ENCODE results near the gene HBB. TPM values are rescaled to one million over a fixed set of nuclear protein-coding genes. Genes with fewer than 3 reads are reported as not detected.

HBB gene
- total RNA-seq, 1 experiment from 2014 or later, result not detected

- Mint-ChIP-seq H3K9me3 (ENCODE audit: unreplicated experiment) (peaks cover 8% of the 10 kb centered on the region), H3K27ac (ENCODE audit: low read depth, unreplicated experiment) (no peak overlapping the region), H3K4me3 (ENCODE audit: unreplicated experiment) (no peak overlapping the region), H3K27me3 (ENCODE audit: insufficient read depth, unreplicated experiment) (no peaks in the 10 kb centered on the region), H3K4me1 (ENCODE audit: insufficient read depth, unreplicated experiment) (no peaks in the 10 kb centered on the region), H3K36me3 (ENCODE audit: insufficient read depth, unreplicated experiment) (no peaks in the 10 kb centered on the region)
- no peak for TF ChIP-seq CTCF (IDR thresholded peaks at IDR 0.05; ENCODE audit: unreplicated experiment)
- ChIA-PET POLR2A (no interaction called here), CTCF (no interaction called here)
- no TSS peak for BruUV-seq (replicated peaks)
- DNase-seq (ENCODE audit: unreplicated experiment), result no peak
- intact Hi-C loops (cut with micrococcal nuclease), result no loop called here
Measured at GRCh38 chr11:5192738-5193137, 34.1 kb downstream of the HBB start.

- Mint-ChIP-seq H3K36me3 (ENCODE audit: insufficient read depth, unreplicated experiment) (peaks cover 7% of the 10 kb centered on the region), H3K9me3 (ENCODE audit: unreplicated experiment) (peaks cover 4% of the 10 kb centered on the region)
- no TSS peak for BruUV-seq (replicated peaks)
Measured at GRCh38 chr11:5188201-5188600, 38.7 kb downstream of the HBB start.

GRCh38 chr11:5178046-5178837, 48.6 kb downstream of the HBB start:
- POLR2A ChIA-PET, result no interaction called here
- H3K36me3 Mint-ChIP-seq (ENCODE audit: insufficient read depth, unreplicated experiment), result no peaks in the 10 kb centered on the region

More at GRCh38 chr11:5188201-5188600, 38.7 kb downstream of the HBB start:
- Mint-ChIP-seq H3K27me3 (ENCODE audit: insufficient read depth, unreplicated experiment) (peaks cover 13% of the 10 kb centered on the region), H3K4me1 (ENCODE audit: insufficient read depth, unreplicated experiment) (no peaks in the 10 kb centered on the region), H3K27ac (ENCODE audit: low read depth, unreplicated experiment) (no peak overlapping the region), H3K4me3 (ENCODE audit: unreplicated experiment) (no peak overlapping the region)
- CTCF ChIA-PET, result interaction anchor here (0.6 kb wide), 2 partner anchors 14 to 101 kb away, joined by 4 read pairs; no protein-coding TSS in a partner anchor
- TF ChIP-seq CTCF (IDR thresholded peaks at IDR 0.05; ENCODE audit: unreplicated experiment), result no peak
- intact Hi-C loops (cut with micrococcal nuclease), result no loop called here
- DNase-seq (ENCODE audit: unreplicated experiment), result no peak
- POLR2A ChIA-PET, result no interaction called here

More at GRCh38 chr11:5178046-5178837, 48.6 kb downstream of the HBB start:
- H3K27ac Mint-ChIP-seq (ENCODE audit: low read depth, unreplicated experiment), result no peak overlapping the region
- BruUV-seq (replicated peaks), result no TSS peak
- no peak overlapping the region for H3K4me3 Mint-ChIP-seq (ENCODE audit: unreplicated experiment)
- intact Hi-C loops (cut with micrococcal nuclease), result no loop called here
- no peak for TF ChIP-seq CTCF (IDR thresholded peaks at IDR 0.05; ENCODE audit: unreplicated experiment)
- H3K9me3 Mint-ChIP-seq (ENCODE audit: unreplicated experiment), result no peaks in the 10 kb centered on the region
- CTCF ChIA-PET, result interaction anchor here (0.6 kb wide), 1 partner anchor 991 kb away, joined by 4 read pairs; no protein-coding TSS in a partner anchor
- peaks cover 4% of the 10 kb centered on the region for H3K27me3 Mint-ChIP-seq (ENCODE audit: insufficient read depth, unreplicated experiment)
- H3K4me1 Mint-ChIP-seq (ENCODE audit: insufficient read depth, unreplicated experiment), result no peaks in the 10 kb centered on the region
- peak; percentile 2 for DNase-seq (ENCODE audit: unreplicated experiment)

Other genes starting within 250 kb of the HBB start
- not detected in 2 replicates for gene OR51L1, start 232.2 kb downstream of the HBB start, total RNA-seq (2022)
- gene OR52J3, start 180.5 kb downstream of the HBB start, total RNA-seq (2022), result not detected in 2 replicates
- gene OR52E2, start 167.4 kb downstream of the HBB start, total RNA-seq (2022), result not detected in 2 replicates
- gene OR52E1, start 157.5 kb downstream of the HBB start, total RNA-seq (2022), result not detected in 2 replicates
- not detected in 2 replicates for gene OR52A5, start 88.7 kb downstream of the HBB start, total RNA-seq (2022)
- not detected in 2 replicates for gene OR52A1, start 72.3 kb downstream of the HBB start, total RNA-seq (2022)
- not detected in 2 replicates for gene OR51V1, start 26.4 kb downstream of the HBB start, total RNA-seq (2022)
- not detected in 2 replicates for gene HBD, start 7.4 kb upstream of the HBB start, total RNA-seq (2022)
- not detected in 2 replicates for gene HBG1, start 22.8 kb upstream of the HBB start, total RNA-seq (2022)
- not detected in 2 replicates for gene HBG2, start 27.7 kb upstream of the HBB start, total RNA-seq (2022)
- gene HBE1, start 42.9 kb upstream of the HBB start, total RNA-seq (2022), result not detected in 2 replicates
- gene OR51B4, start 74.9 kb upstream of the HBB start, total RNA-seq (2022), result not detected in 2 replicates
- gene OR51B2, start 97.2 kb upstream of the HBB start, total RNA-seq (2022), result not detected in 2 replicates
- gene OR51B5, start 116.5 kb upstream of the HBB start, total RNA-seq (2022), result not detected in 2 replicates
- gene OR51B6, start 124.4 kb upstream of the HBB start, total RNA-seq (2022), result not detected in 2 replicates
- not detected in 2 replicates for gene OR51M1, start 156.7 kb upstream of the HBB start, total RNA-seq (2022)
- not detected in 2 replicates for gene OR51Q1, start 195.0 kb upstream of the HBB start, total RNA-seq (2022)
- not detected in 2 replicates for gene OR51I1, start 214.4 kb upstream of the HBB start, total RNA-seq (2022)
- gene OR51I2, start 222.3 kb upstream of the HBB start, total RNA-seq (2022), result not detected in 2 replicates